Measurements from ENCODE around the gene CYTH1.

DNA sequence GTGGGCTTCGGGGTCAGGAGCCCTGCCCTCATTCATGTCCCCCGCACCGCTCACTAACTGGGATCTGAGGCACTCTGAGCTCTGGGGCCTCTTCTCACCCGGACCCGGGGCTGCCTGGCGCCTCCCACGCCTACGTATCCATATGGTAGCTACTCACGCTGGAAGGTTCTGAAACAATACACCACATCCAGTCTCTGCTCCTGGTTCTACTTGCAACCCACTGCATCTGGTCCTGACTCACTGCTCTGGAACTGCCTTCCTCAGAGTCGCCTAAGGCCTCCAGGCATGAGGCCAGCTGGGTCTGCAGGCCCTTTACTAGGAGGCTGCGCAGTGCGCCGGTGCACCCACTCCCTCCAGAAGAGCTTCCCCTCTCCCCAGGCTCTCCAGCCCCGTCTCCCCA is 40.5 kb upstream of the CYTH1 start:
- TF ChIP-seq, protein P1, sequence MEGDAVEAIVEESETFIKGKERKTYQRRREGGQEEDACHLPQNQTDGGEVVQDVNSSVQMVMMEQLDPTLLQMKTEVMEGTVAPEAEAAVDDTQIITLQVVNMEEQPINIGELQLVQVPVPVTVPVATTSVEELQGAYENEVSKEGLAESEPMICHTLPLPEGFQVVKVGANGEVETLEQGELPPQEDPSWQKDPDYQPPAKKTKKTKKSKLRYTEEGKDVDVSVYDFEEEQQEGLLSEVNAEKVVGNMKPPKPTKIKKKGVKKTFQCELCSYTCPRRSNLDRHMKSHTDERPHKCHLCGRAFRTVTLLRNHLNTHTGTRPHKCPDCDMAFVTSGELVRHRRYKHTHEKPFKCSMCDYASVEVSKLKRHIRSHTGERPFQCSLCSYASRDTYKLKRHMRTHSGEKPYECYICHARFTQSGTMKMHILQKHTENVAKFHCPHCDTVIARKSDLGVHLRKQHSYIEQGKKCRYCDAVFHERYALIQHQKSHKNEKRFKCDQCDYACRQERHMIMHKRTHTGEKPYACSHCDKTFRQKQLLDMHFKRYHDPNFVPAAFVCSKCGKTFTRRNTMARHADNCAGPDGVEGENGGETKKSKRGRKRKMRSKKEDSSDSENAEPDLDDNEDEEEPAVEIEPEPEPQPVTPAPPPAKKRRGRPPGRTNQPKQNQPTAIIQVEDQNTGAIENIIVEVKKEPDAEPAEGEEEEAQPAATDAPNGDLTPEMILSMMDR (IDR thresholded peaks at IDR 0.05) = no peak
- TF ChIP-seq POLR2A (IDR thresholded peaks at IDR 0.05) (no peak), POLR2AphosphoS5 (IDR thresholded peaks at IDR 0.05; ENCODE audit: insufficient read depth in 1 of 2, low read depth in 1 of 2) (no peak)

Data from vagina (tissue), 2 donors.